GM21367 (cell line): ENCODE data around the gene DBP.

Experiments
- ATAC-seq: cut with Tn5 transposase; IDR thresholded peaks from one replicate; pipeline ENCODE4 v1.9.1; 2021; ENCODE audit not compliant: unreplicated experiment

Gene DBP

GRCh38 chr19:48628486-48629296, 8.5 kb downstream of the DBP start:
- ATAC-seq = no peak

GRCh38 chr19:48627865-48628314, 9.3 kb downstream of the DBP start:
- ATAC-seq = no peak

- ATAC-seq = no peak
Measured at GRCh38 chr19:48627201-48627864, 9.8 kb downstream of the DBP start.

- no peak for ATAC-seq
Measured at GRCh38 chr19:48625891-48626327, 11.3 kb downstream of the DBP start.

GRCh38 chr19:48624791-48625723, 12.1 kb downstream of the DBP start:
- ATAC-seq = no peak

GRCh38 chr19:48624067-48624594, 13.0 kb downstream of the DBP start:
- peak; percentile 42 for ATAC-seq

GRCh38 chr19:48623556-48624066, 13.6 kb downstream of the DBP start:
- no peak for ATAC-seq

- peak; percentile 3 for ATAC-seq
Measured at GRCh38 chr19:48619692-48620585, 17.2 kb downstream of the DBP start.

- ATAC-seq = peak; percentile 70
Measured at GRCh38 chr19:48618916-48619691, 18.1 kb downstream of the DBP start, which contains the start of the genes RPL18 and SPHK2. Gene RPL18, minus strand, starts transcription at chr19:48619178. Its CDS starts 35 bp downstream, at chr19:48619143. Gene SPHK2, plus strand, starts transcription at chr19:48619506. Its CDS starts 1,009 bp downstream, at chr19:48620515.

GRCh38 chr19:48618278-48618915, 18.8 kb downstream of the DBP start:
- ATAC-seq = no peak

- ATAC-seq = no peak
Measured at GRCh38 chr19:48617146-48617937, 19.8 kb downstream of the DBP start.

GRCh38 chr19:48616491-48617056, 20.6 kb downstream of the DBP start:
- ATAC-seq = no peak

GRCh38 chr19:48616041-48616436, 21.1 kb downstream of the DBP start:
- ATAC-seq = no peak

- ATAC-seq = no peak
Measured at GRCh38 chr19:48615231-48616040, 21.7 kb downstream of the DBP start.

- ATAC-seq = no peak
Measured at GRCh38 chr19:48614436-48615230, 22.5 kb downstream of the DBP start, which contains the start of gene FAM83E. Gene FAM83E, minus strand, starts transcription at chr19:48615076. Its CDS starts 1,704 bp downstream, at chr19:48613372.
